Measurements from ENCODE around the gene NUDCD3. TPM values are rescaled to one million over a fixed set of nuclear protein-coding genes. Genes with fewer than 3 reads are reported as not detected.

The NUDCD3 gene
- total RNA-seq, 1 donor from 2014 or later: 35.4 TPM

DNA sequence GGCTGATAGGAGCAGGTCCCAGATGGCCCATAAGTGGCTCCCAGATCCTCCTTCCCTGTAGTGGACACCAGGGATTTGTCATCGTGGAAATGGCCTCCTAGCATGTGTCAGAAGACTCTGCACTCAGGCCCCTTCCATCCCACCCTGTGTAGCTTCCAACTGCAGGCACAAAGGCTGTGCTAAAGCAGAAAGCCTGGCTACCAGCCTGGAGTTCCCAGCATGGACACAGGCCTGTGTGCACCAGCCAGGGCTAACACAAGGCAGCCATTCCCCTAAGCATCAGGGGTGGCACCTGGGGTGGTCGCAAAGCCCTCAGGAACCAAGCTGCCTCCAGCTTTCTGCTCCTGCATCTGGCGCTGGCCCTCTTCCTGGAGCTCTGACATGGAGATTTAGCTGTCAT lies 160.6 kb downstream of the NUDCD3 start:
- Histone ChIP-seq H3K4me3 (no peak overlapping the region), H3F3A (ENCODE audit: low read depth) (peaks cover 4% of the 10 kb centered on the region), H4K20me1 (ENCODE audit: low read depth) (no peaks in the 10 kb centered on the region), H3K9me3 (ENCODE audit: low read depth) (no peaks in the 10 kb centered on the region), H3K4me2 (no peak overlapping the region), H3K4me1 (peaks cover 5% of the 10 kb centered on the region), H3K9ac (no peak overlapping the region), H3K27ac (no peak overlapping the region), H2AFZ (replicated peaks) (no peak overlapping the region), H3K27me3 (peaks cover 33% of the 10 kb centered on the region), H3K36me3 (no peaks in the 10 kb centered on the region), H3K79me2 (ENCODE audit: low read depth) (no peaks in the 10 kb centered on the region)
- TF ChIP-seq EZH2phosphoT487 (IDR thresholded peaks at IDR 0.05) (no peak), EZH2 (IDR thresholded peaks at IDR 0.05) (no peak)
- TF ChIP-seq, protein P1, sequence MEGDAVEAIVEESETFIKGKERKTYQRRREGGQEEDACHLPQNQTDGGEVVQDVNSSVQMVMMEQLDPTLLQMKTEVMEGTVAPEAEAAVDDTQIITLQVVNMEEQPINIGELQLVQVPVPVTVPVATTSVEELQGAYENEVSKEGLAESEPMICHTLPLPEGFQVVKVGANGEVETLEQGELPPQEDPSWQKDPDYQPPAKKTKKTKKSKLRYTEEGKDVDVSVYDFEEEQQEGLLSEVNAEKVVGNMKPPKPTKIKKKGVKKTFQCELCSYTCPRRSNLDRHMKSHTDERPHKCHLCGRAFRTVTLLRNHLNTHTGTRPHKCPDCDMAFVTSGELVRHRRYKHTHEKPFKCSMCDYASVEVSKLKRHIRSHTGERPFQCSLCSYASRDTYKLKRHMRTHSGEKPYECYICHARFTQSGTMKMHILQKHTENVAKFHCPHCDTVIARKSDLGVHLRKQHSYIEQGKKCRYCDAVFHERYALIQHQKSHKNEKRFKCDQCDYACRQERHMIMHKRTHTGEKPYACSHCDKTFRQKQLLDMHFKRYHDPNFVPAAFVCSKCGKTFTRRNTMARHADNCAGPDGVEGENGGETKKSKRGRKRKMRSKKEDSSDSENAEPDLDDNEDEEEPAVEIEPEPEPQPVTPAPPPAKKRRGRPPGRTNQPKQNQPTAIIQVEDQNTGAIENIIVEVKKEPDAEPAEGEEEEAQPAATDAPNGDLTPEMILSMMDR (IDR thresholded peaks at IDR 0.05): no peak
- H3K9me3 Mint-ChIP-seq: peaks cover 3% of the 10 kb centered on the region
- no peak for DNase-seq (ENCODE audit: low spot score)
- H3K4me1 Mint-ChIP-seq: peaks cover 3% of the 10 kb centered on the region
- H3K4me3 Mint-ChIP-seq: no peak overlapping the region
- peaks cover 26% of the 10 kb centered on the region for H3K27me3 Mint-ChIP-seq (ENCODE audit: insufficient read depth, low read depth)
- no peak overlapping the region for H3K27ac Mint-ChIP-seq
- H3K36me3 Mint-ChIP-seq: no peaks in the 10 kb centered on the region

Small RNA genes lying within 50 kb of the gene (small RNA-seq; reads per million reads assigned to genes)
- gene RNU6-1097P: not detected

Other genes with a start within 250 kb of the NUDCD3 start
- gene CAMK2B, start 165.1 kb downstream of the NUDCD3 start, total RNA-seq (ENCODE audit: low replicate concordance): 0.09 and 0.31 TPM in 2 replicates
- 0.09 TPM in 1 of 2 replicates, not detected in the other for gene NPC1L1, start 50.7 kb upstream of the NUDCD3 start, total RNA-seq (ENCODE audit: low replicate concordance)
- gene DDX56, start 83.2 kb upstream of the NUDCD3 start, total RNA-seq (ENCODE audit: low replicate concordance): 61.0 and 67.5 TPM in 2 replicates
- gene TMED4, start 91.6 kb upstream of the NUDCD3 start, total RNA-seq (ENCODE audit: low replicate concordance): 95.8 and 222 TPM in 2 replicates
- 25.2 and 54.4 TPM in 2 replicates for gene OGDH, start 116.0 kb upstream of the NUDCD3 start, total RNA-seq (ENCODE audit: low replicate concordance)